Ishikawa (cell line): Measurements from ENCODE around the gene HCST.

Experiments
- CEBPB ChIP-seq: IDR thresholded peaks from 2 replicates; pipeline ENCODE4 v1.6.1; 2012
- CREB1 ChIP-seq: IDR thresholded peaks from 2 replicates; pipeline ENCODE4 v1.6.1; 2012; ENCODE audit warnings: low read depth
- EGR1 ChIP-seq: IDR thresholded peaks from 2 replicates; pipeline ENCODE4 v1.6.1; 2012
- EP300 ChIP-seq: IDR thresholded peaks from 2 replicates; pipeline ENCODE4 v1.6.1; 2012; ENCODE audit warnings: borderline replicate concordance
- FOXM1 ChIP-seq: IDR thresholded peaks from 2 replicates; pipeline ENCODE4 v1.6.1; 2012; ENCODE audit warnings: low read depth, borderline replicate concordance
- MAX ChIP-seq: IDR thresholded peaks from 2 replicates; pipeline ENCODE4 v1.6.1; 2012
- RAD21 ChIP-seq: IDR thresholded peaks from 2 replicates; pipeline ENCODE4 v1.6.1; 2012; ENCODE audit warnings: low read depth
- TAF1 ChIP-seq: IDR thresholded peaks from 2 replicates; pipeline ENCODE4 v1.6.1; 2012; ENCODE audit warnings: low read depth, mild to moderate bottlenecking
- TCF12 ChIP-seq: IDR thresholded peaks from 2 replicates; pipeline ENCODE4 v1.6.1; 2012; ENCODE audit warnings: low read depth
- TEAD4 ChIP-seq: IDR thresholded peaks from 2 replicates; pipeline ENCODE4 v1.6.1; 2012
- YY1 ChIP-seq: IDR thresholded peaks from 2 replicates; pipeline ENCODE4 v1.6.1; 2012; ENCODE audit warnings: low read depth
- ZBTB7A ChIP-seq: IDR thresholded peaks from 2 replicates; pipeline ENCODE4 v1.6.1; 2012; ENCODE audit warnings: low read depth
- TF ChIP-seq, protein P1 (sequence below): IDR thresholded peaks from 2 replicates; pipeline ENCODE4 v1.6.1; 2012
- TF ChIP-seq, protein P2 (sequence below): IDR thresholded peaks from 2 replicates; pipeline ENCODE4 v1.6.1; 2012; ENCODE audit warnings: low read depth, mild to moderate bottlenecking

- TF ChIP-seq MAX, result no peak
- no peak for TF ChIP-seq YY1
- TF ChIP-seq FOXM1, result no peak
- no peak for TF ChIP-seq RAD21
- no peak for TF ChIP-seq TEAD4
- TF ChIP-seq, protein P1, sequence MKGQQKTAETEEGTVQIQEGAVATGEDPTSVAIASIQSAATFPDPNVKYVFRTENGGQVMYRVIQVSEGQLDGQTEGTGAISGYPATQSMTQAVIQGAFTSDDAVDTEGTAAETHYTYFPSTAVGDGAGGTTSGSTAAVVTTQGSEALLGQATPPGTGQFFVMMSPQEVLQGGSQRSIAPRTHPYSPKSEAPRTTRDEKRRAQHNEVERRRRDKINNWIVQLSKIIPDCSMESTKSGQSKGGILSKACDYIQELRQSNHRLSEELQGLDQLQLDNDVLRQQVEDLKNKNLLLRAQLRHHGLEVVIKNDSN, result no peak
- TF ChIP-seq CREB1, result no peak
- no peak for TF ChIP-seq EGR1
- no peak for TF ChIP-seq CEBPB
- TF ChIP-seq, protein P2, sequence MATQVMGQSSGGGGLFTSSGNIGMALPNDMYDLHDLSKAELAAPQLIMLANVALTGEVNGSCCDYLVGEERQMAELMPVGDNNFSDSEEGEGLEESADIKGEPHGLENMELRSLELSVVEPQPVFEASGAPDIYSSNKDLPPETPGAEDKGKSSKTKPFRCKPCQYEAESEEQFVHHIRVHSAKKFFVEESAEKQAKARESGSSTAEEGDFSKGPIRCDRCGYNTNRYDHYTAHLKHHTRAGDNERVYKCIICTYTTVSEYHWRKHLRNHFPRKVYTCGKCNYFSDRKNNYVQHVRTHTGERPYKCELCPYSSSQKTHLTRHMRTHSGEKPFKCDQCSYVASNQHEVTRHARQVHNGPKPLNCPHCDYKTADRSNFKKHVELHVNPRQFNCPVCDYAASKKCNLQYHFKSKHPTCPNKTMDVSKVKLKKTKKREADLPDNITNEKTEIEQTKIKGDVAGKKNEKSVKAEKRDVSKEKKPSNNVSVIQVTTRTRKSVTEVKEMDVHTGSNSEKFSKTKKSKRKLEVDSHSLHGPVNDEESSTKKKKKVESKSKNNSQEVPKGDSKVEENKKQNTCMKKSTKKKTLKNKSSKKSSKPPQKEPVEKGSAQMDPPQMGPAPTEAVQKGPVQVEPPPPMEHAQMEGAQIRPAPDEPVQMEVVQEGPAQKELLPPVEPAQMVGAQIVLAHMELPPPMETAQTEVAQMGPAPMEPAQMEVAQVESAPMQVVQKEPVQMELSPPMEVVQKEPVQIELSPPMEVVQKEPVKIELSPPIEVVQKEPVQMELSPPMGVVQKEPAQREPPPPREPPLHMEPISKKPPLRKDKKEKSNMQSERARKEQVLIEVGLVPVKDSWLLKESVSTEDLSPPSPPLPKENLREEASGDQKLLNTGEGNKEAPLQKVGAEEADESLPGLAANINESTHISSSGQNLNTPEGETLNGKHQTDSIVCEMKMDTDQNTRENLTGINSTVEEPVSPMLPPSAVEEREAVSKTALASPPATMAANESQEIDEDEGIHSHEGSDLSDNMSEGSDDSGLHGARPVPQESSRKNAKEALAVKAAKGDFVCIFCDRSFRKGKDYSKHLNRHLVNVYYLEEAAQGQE, result no peak
- no peak for TF ChIP-seq TAF1
- no peak for TF ChIP-seq TCF12
- no peak for TF ChIP-seq EP300
- no peak for TF ChIP-seq ZBTB7A
These were observed 37.9 kb downstream of the HCST start for GRCh38 chr19:35940078-35940775.
